ENCODE measurements around the gene DNAH8.

DNAH8 gene

GRCh38 chr6:38796850-38797249, 81.7 kb downstream of the DNAH8 start:
- DNase-seq (ENCODE audit: low read depth in 1 of 2, low spot score in 1 of 2) = no peak

- no peak for DNase-seq (ENCODE audit: low read depth in 1 of 2, low spot score in 1 of 2)
Observed at GRCh38 chr6:38797391-38797790, 82.3 kb downstream of the DNAH8 start.

- DNase-seq (ENCODE audit: low read depth in 1 of 2, low spot score in 1 of 2) = no peak
Observed at GRCh38 chr6:38799529-38800184, 84.5 kb downstream of the DNAH8 start.

GRCh38 chr6:38801305-38801704, 86.2 kb downstream of the DNAH8 start:
- DNase-seq (ENCODE audit: low read depth in 1 of 2, low spot score in 1 of 2) = no peak

- no peak for DNase-seq (ENCODE audit: low read depth in 1 of 2, low spot score in 1 of 2)
Observed at GRCh38 chr6:38802497-38802896, 87.4 kb downstream of the DNAH8 start.

- DNase-seq (ENCODE audit: low read depth in 1 of 2, low spot score in 1 of 2) = no peak
Observed at GRCh38 chr6:38803129-38803528, 88.0 kb downstream of the DNAH8 start.

- DNase-seq (ENCODE audit: low read depth in 1 of 2, low spot score in 1 of 2) = no peak
Observed at GRCh38 chr6:38804358-38804757, 89.2 kb downstream of the DNAH8 start.

GRCh38 chr6:38805127-38805655, 90.1 kb downstream of the DNAH8 start:
- no peak for DNase-seq (ENCODE audit: low read depth in 1 of 2, low spot score in 1 of 2)

- no peak for DNase-seq (ENCODE audit: low read depth in 1 of 2, low spot score in 1 of 2)
Observed at GRCh38 chr6:38805692-38806091, 90.6 kb downstream of the DNAH8 start.

GRCh38 chr6:38806271-38806670, 91.2 kb downstream of the DNAH8 start:
- no peak for DNase-seq (ENCODE audit: low read depth in 1 of 2, low spot score in 1 of 2)

- no peak for DNase-seq (ENCODE audit: low read depth in 1 of 2, low spot score in 1 of 2)
Observed at GRCh38 chr6:38806833-38807232, 91.7 kb downstream of the DNAH8 start.

GRCh38 chr6:38808039-38808438, 92.9 kb downstream of the DNAH8 start:
- DNase-seq (ENCODE audit: low read depth in 1 of 2, low spot score in 1 of 2) = no peak

- DNase-seq (ENCODE audit: low read depth in 1 of 2, low spot score in 1 of 2) = no peak
Observed at GRCh38 chr6:38813041-38813823, 98.1 kb downstream of the DNAH8 start.

GRCh38 chr6:38814761-38815160, 99.7 kb downstream of the DNAH8 start:
- DNase-seq (ENCODE audit: low read depth in 1 of 2, low spot score in 1 of 2) = no peak

- no peak for DNase-seq (ENCODE audit: low read depth in 1 of 2, low spot score in 1 of 2)
Observed at GRCh38 chr6:38815250-38815649, 100.1 kb downstream of the DNAH8 start.

GRCh38 chr6:38818691-38819090, 103.6 kb downstream of the DNAH8 start:
- no peak for DNase-seq (ENCODE audit: low read depth in 1 of 2, low spot score in 1 of 2)

- no peak for DNase-seq (ENCODE audit: low read depth in 1 of 2, low spot score in 1 of 2)
Observed at GRCh38 chr6:38822963-38823362, 107.9 kb downstream of the DNAH8 start.

- no peak for DNase-seq (ENCODE audit: low read depth in 1 of 2, low spot score in 1 of 2)
Observed at GRCh38 chr6:38824243-38824894, 109.3 kb downstream of the DNAH8 start.

- no peak for DNase-seq (ENCODE audit: low read depth in 1 of 2, low spot score in 1 of 2)
Observed at GRCh38 chr6:38827024-38827423, 111.9 kb downstream of the DNAH8 start.

- no peak for DNase-seq (ENCODE audit: low read depth in 1 of 2, low spot score in 1 of 2)
Observed at GRCh38 chr6:38831865-38832264, 116.8 kb downstream of the DNAH8 start.

GRCh38 chr6:38833320-38833719, 118.2 kb downstream of the DNAH8 start:
- no peak for DNase-seq (ENCODE audit: low read depth in 1 of 2, low spot score in 1 of 2)

GRCh38 chr6:38836585-38836984, 121.5 kb downstream of the DNAH8 start:
- DNase-seq (ENCODE audit: low read depth in 1 of 2, low spot score in 1 of 2) = no peak

Measured in activated CD4-positive, alpha-beta T cell treated with anti-CD3 and anti-CD28 coated beads, Interleukin-2, amount 50 U/mL, for 24 hours (primary cell).